GM18505 (cell line): Measurements from ENCODE around the gene TP53TG5.

ENCODE experiments used
- ATAC-seq: cut with Tn5 transposase; IDR thresholded peaks from one replicate; pipeline ENCODE4 v1.9.1; 2021; ENCODE audit not compliant: unreplicated experiment
- POLR2A ChIP-seq: IDR thresholded peaks from 4 replicates; pipeline ENCODE4 v1.6.1; 2011; ENCODE audit warnings: borderline replicate concordance; ENCODE audit not compliant: insufficient read depth, insufficient read length; ENCODE audit errors: extremely low read depth

The TP53TG5 gene

GRCh38 chr20:45408646-45409213 is 30.6 kb upstream of the TP53TG5 start:
- no peak for TF ChIP-seq POLR2A
- ATAC-seq = no peak

GRCh38 chr20:45407783-45408645 is 29.9 kb upstream of the TP53TG5 start, which contains the start of gene DBNDD2:
Gene DBNDD2 (plus strand): TSS chr20:45408289. CDS start chr20:45408468, 179 bp downstream.
- ATAC-seq = no peak
- no peak for TF ChIP-seq POLR2A

- no peak for TF ChIP-seq POLR2A
- no peak for ATAC-seq
These were observed 29.1 kb upstream of the TP53TG5 start for GRCh38 chr20:45407067-45407745.

- ATAC-seq = no peak
- no peak for TF ChIP-seq POLR2A
These were observed 28.3 kb upstream of the TP53TG5 start for GRCh38 chr20:45406260-45407066.

GRCh38 chr20:45405571-45406259 is 27.6 kb upstream of the TP53TG5 start:
- TF ChIP-seq POLR2A = no peak
- no peak for ATAC-seq

GRCh38 chr20:45404438-45404837 is 26.3 kb upstream of the TP53TG5 start:
- ATAC-seq = no peak
- no peak for TF ChIP-seq POLR2A

- no peak for ATAC-seq
- no peak for TF ChIP-seq POLR2A
These were observed 24.8 kb upstream of the TP53TG5 start for GRCh38 chr20:45402946-45403345.

GRCh38 chr20:45400346-45401031 is 22.4 kb upstream of the TP53TG5 start:
- no peak for ATAC-seq
- TF ChIP-seq POLR2A = no peak

- TF ChIP-seq POLR2A = no peak
- no peak for ATAC-seq
These were observed 20.9 kb upstream of the TP53TG5 start for GRCh38 chr20:45399018-45399417.

- no peak for TF ChIP-seq POLR2A
- no peak for ATAC-seq
These were observed 16.9 kb upstream of the TP53TG5 start for GRCh38 chr20:45395114-45395415.

- ATAC-seq = no peak
- TF ChIP-seq POLR2A = no peak
These were observed 16.3 kb upstream of the TP53TG5 start for GRCh38 chr20:45394221-45395113.
